ENCODE measurements around the gene COL8A2.
"Not testable (repeated sequence)": the region's sequence is repeated elsewhere in the genome, so short reads cannot be mapped to it uniquely, and the experiment has no call there.

Gene COL8A2

GRCh38 chr1:36125129-36125991 is at the start of gene COL8A2:
Gene COL8A2, minus strand, starts transcription at chr1:36125222. Its CDS starts 24,980 bp downstream, at chr1:36100242.
- FAIRE-seq, result no peak
- no peak for DNase-seq (ENCODE audit: insufficient read length, low spot score)

- no peak for FAIRE-seq
- DNase-seq (ENCODE audit: insufficient read length, low spot score), result no peak
Measured at GRCh38 chr1:36174713-36175112, 49.7 kb upstream of the COL8A2 start.

GRCh38 chr1:36172983-36173382 is 48.0 kb upstream of the COL8A2 start:
- no peak for FAIRE-seq
- DNase-seq (ENCODE audit: insufficient read length, low spot score), result no peak

GRCh38 chr1:36172017-36172747 is 47.2 kb upstream of the COL8A2 start:
- DNase-seq (ENCODE audit: insufficient read length, low spot score) (no peak), FAIRE-seq (no peak)

GRCh38 chr1:36170643-36171412 is 45.8 kb upstream of the COL8A2 start:
- FAIRE-seq (no peak), DNase-seq (ENCODE audit: insufficient read length, low spot score) (no peak)

- DNase-seq (ENCODE audit: insufficient read length, low spot score), result no peak
- FAIRE-seq, result no peak
Measured at GRCh38 chr1:36168514-36168913, 43.5 kb upstream of the COL8A2 start.

- DNase-seq (ENCODE audit: insufficient read length, low spot score) (no peak), FAIRE-seq (no peak)
Measured at GRCh38 chr1:36166938-36167905, 42.2 kb upstream of the COL8A2 start.

GRCh38 chr1:36166136-36166535 is 41.1 kb upstream of the COL8A2 start:
- FAIRE-seq (no peak), DNase-seq (ENCODE audit: insufficient read length, low spot score) (no peak)

- FAIRE-seq, result no peak
- DNase-seq (ENCODE audit: insufficient read length, low spot score), result no peak
Measured at GRCh38 chr1:36165145-36165544, 40.1 kb upstream of the COL8A2 start.

GRCh38 chr1:36164361-36164760 is 39.3 kb upstream of the COL8A2 start:
- FAIRE-seq (no peak), DNase-seq (ENCODE audit: insufficient read length, low spot score) (no peak)

- DNase-seq (ENCODE audit: insufficient read length, low spot score), result no peak
- FAIRE-seq, result no peak
Measured at GRCh38 chr1:36163426-36163825, 38.4 kb upstream of the COL8A2 start.

- DNase-seq (ENCODE audit: insufficient read length, low spot score) (no peak), FAIRE-seq (no peak)
Measured at GRCh38 chr1:36162680-36163239, 37.7 kb upstream of the COL8A2 start.

- FAIRE-seq, result no peak
Measured at GRCh38 chr1:36161641-36162531, 36.9 kb upstream of the COL8A2 start.

GRCh38 chr1:36160949-36161485 is 36.0 kb upstream of the COL8A2 start:
- FAIRE-seq, result no peak
- peak; percentile 81 for DNase-seq (ENCODE audit: insufficient read length, low spot score)

More at GRCh38 chr1:36161641-36162531, 36.9 kb upstream of the COL8A2 start:
- no peak for DNase-seq (ENCODE audit: insufficient read length, low spot score)

- DNase-seq (ENCODE audit: insufficient read length, low spot score) (no peak), FAIRE-seq (no peak)
Measured at GRCh38 chr1:36160388-36160948, 35.4 kb upstream of the COL8A2 start.

- DNase-seq (ENCODE audit: insufficient read length, low spot score) (no peak), FAIRE-seq (no peak)
Measured at GRCh38 chr1:36159614-36160387, 34.8 kb upstream of the COL8A2 start.

- not testable (repeated sequence) for DNase-seq (ENCODE audit: insufficient read length, low spot score); FAIRE-seq
Measured at GRCh38 chr1:36158827-36159252, 33.8 kb upstream of the COL8A2 start.

Data from HTR-8/SVneo (cell line).